Hematopoietic multipotent progenitor cell treated with erythropoietin and hydrocortisone succinate and interleukin-3 and kit ligand, for 4 days (in vitro differentiated cells): ENCODE measurements around the gene PHTF1.
A peak's percentile ranks its signal among the peaks of the same experiment; 100 is the strongest.

Experiments
- DNase-seq: peaks from one replicate; pipeline ENCODE4 v3.0.0-alpha.2; 2015

The PHTF1 gene

GRCh38 chr1:113714606-113715269 is 44.5 kb downstream of the PHTF1 start:
- no peak for DNase-seq

GRCh38 chr1:113701429-113701828 is 57.9 kb downstream of the PHTF1 start:
- peak; percentile 64 for DNase-seq

GRCh38 chr1:113694910-113695309 is 64.4 kb downstream of the PHTF1 start:
- DNase-seq, result no peak

GRCh38 chr1:113692824-113693431 is 66.4 kb downstream of the PHTF1 start:
- peak; percentile 54 for DNase-seq

GRCh38 chr1:113692342-113692741 is 66.9 kb downstream of the PHTF1 start:
- no peak for DNase-seq

- DNase-seq, result peak; percentile 59
Measured at GRCh38 chr1:113691184-113691583, 68.1 kb downstream of the PHTF1 start.

- DNase-seq, result no peak
Measured at GRCh38 chr1:113686891-113687618, 72.2 kb downstream of the PHTF1 start.

GRCh38 chr1:113684153-113684541 is 75.1 kb downstream of the PHTF1 start:
- DNase-seq, result peak; percentile 69

GRCh38 chr1:113683384-113684152 is 75.7 kb downstream of the PHTF1 start:
- no peak for DNase-seq

GRCh38 chr1:113681596-113682337 is 77.5 kb downstream of the PHTF1 start:
- no peak for DNase-seq

- no peak for DNase-seq
Measured at GRCh38 chr1:113678159-113678469, 81.2 kb downstream of the PHTF1 start.

- peak; percentile 82 for DNase-seq
Measured at GRCh38 chr1:113677250-113678158, 81.8 kb downstream of the PHTF1 start.

GRCh38 chr1:113676524-113676923 is 82.8 kb downstream of the PHTF1 start:
- peak; percentile 30 for DNase-seq

- peak; percentile 29 for DNase-seq
Measured at GRCh38 chr1:113675302-113675701, 84.0 kb downstream of the PHTF1 start.

GRCh38 chr1:113674591-113674990 is 84.7 kb downstream of the PHTF1 start:
- no peak for DNase-seq

- no peak for DNase-seq
Measured at GRCh38 chr1:113672491-113672890, 86.8 kb downstream of the PHTF1 start.

GRCh38 chr1:113670650-113671049 is 88.6 kb downstream of the PHTF1 start:
- DNase-seq, result no peak

GRCh38 chr1:113669988-113670387 is 89.3 kb downstream of the PHTF1 start:
- DNase-seq, result no peak

GRCh38 chr1:113666126-113666525 is 93.2 kb downstream of the PHTF1 start:
- DNase-seq, result no peak

GRCh38 chr1:113665071-113665470 is 94.2 kb downstream of the PHTF1 start:
- DNase-seq, result no peak

GRCh38 chr1:113663165-113663951 is 95.9 kb downstream of the PHTF1 start:
- peak; percentile 42 for DNase-seq
